ENCODE measurements around the gene REV3L.
"Not testable (repeated sequence)": the region's sequence is repeated elsewhere in the genome, so short reads cannot be mapped to it uniquely, and the experiment has no call there.

Gene REV3L

GRCh38 chr6:111291336-111292259, 191.4 kb downstream of the REV3L start:
- no peak for DNase-seq

- not testable (repeated sequence) for DNase-seq
Measured at GRCh38 chr6:111290689-111291335, 192.2 kb downstream of the REV3L start.

GRCh38 chr6:111284356-111284755, 198.7 kb downstream of the REV3L start:
- DNase-seq = not testable (repeated sequence)

- no peak for DNase-seq
Measured at GRCh38 chr6:111283707-111284106, 199.3 kb downstream of the REV3L start.

- no peak for DNase-seq
Measured at GRCh38 chr6:111282515-111282914, 200.5 kb downstream of the REV3L start.

- no peak for DNase-seq
Measured at GRCh38 chr6:111280445-111280955, 202.5 kb downstream of the REV3L start.

GRCh38 chr6:111278731-111279130, 204.3 kb downstream of the REV3L start:
- DNase-seq = no peak

GRCh38 chr6:111277819-111278218, 205.2 kb downstream of the REV3L start:
- DNase-seq = no peak

- no peak for DNase-seq
Measured at GRCh38 chr6:111276736-111277135, 206.3 kb downstream of the REV3L start.

GRCh38 chr6:111276335-111276734, 206.7 kb downstream of the REV3L start:
- no peak for DNase-seq

- no peak for DNase-seq
Measured at GRCh38 chr6:111274593-111275217, 208.3 kb downstream of the REV3L start.

GRCh38 chr6:111270121-111270520, 212.9 kb downstream of the REV3L start:
- DNase-seq = no peak

- DNase-seq = no peak
Measured at GRCh38 chr6:111269401-111269970, 213.5 kb downstream of the REV3L start.

- no peak for DNase-seq
Measured at GRCh38 chr6:111267764-111268333, 215.2 kb downstream of the REV3L start.

- DNase-seq = no peak
Measured at GRCh38 chr6:111266276-111266675, 216.7 kb downstream of the REV3L start.

GRCh38 chr6:111265842-111266241, 217.2 kb downstream of the REV3L start:
- DNase-seq = no peak

- DNase-seq = no peak
Measured at GRCh38 chr6:111263837-111264236, 219.2 kb downstream of the REV3L start.

GRCh38 chr6:111260570-111261298, 222.3 kb downstream of the REV3L start:
- DNase-seq = no peak

GRCh38 chr6:111259089-111259831, 223.8 kb downstream of the REV3L start:
- peak; percentile 98 for DNase-seq

- no peak for DNase-seq
Measured at GRCh38 chr6:111258615-111259088, 224.4 kb downstream of the REV3L start.

GRCh38 chr6:111258010-111258409, 225.0 kb downstream of the REV3L start:
- no peak for DNase-seq

All from NK-92 treated with Interleukin-12 subunit alpha and Interleukin-12 subunit beta, amount 100 ng/mL, for 24 hours (cell line).